Measurements from ENCODE around the gene PLEKHH2. TPM values are rescaled to one million over a fixed set of nuclear protein-coding genes. Genes with fewer than 3 reads are reported as not detected.
"Not testable (repeated sequence)": the region's sequence is repeated elsewhere in the genome, so short reads cannot be mapped to it uniquely, and the experiment has no call there.

Gene PLEKHH2
- polyA plus RNA-seq, 10 donors: 4.4 to 21.3 (median 6.8) TPM

- DNase-seq: no peak
Measured at GRCh38 chr2:43715300-43716098, 78.4 kb downstream of the PLEKHH2 start.

GRCh38 chr2:43717322-43717721 lies 80.3 kb downstream of the PLEKHH2 start:
- DNase-seq: no peak

GRCh38 chr2:43718530-43719124 lies 81.6 kb downstream of the PLEKHH2 start:
- no peak for DNase-seq

GRCh38 chr2:43724728-43725526 lies 87.9 kb downstream of the PLEKHH2 start:
- no peak for DNase-seq

GRCh38 chr2:43725711-43726246 lies 88.7 kb downstream of the PLEKHH2 start:
- no peak for DNase-seq

GRCh38 chr2:43726961-43727633 lies 90.0 kb downstream of the PLEKHH2 start:
- DNase-seq: not testable (repeated sequence)

GRCh38 chr2:43727634-43728014 lies 90.6 kb downstream of the PLEKHH2 start:
- no peak for DNase-seq

GRCh38 chr2:43729491-43730174 lies 92.6 kb downstream of the PLEKHH2 start:
- DNase-seq: no peak

GRCh38 chr2:43731211-43731610 lies 94.2 kb downstream of the PLEKHH2 start:
- DNase-seq: no peak

- DNase-seq: no peak
Measured at GRCh38 chr2:43736637-43737036, 99.6 kb downstream of the PLEKHH2 start.

GRCh38 chr2:43737097-43737854 lies 100.2 kb downstream of the PLEKHH2 start:
- DNase-seq: peak in 1 of 3 donors; percentile 77

- no peak for DNase-seq
Measured at GRCh38 chr2:43737855-43738254, 100.8 kb downstream of the PLEKHH2 start.

- no peak for DNase-seq
Measured at GRCh38 chr2:43738257-43738656, 101.2 kb downstream of the PLEKHH2 start.

- no peak for DNase-seq
Measured at GRCh38 chr2:43743706-43744105, 106.6 kb downstream of the PLEKHH2 start.

- peak; percentile 47 to 80 (median 65) for DNase-seq
Measured at GRCh38 chr2:43745457-43745856, 108.4 kb downstream of the PLEKHH2 start.

- DNase-seq: no peak
Measured at GRCh38 chr2:43748333-43748732, 111.3 kb downstream of the PLEKHH2 start.

- DNase-seq: no peak
Measured at GRCh38 chr2:43749583-43749982, 112.5 kb downstream of the PLEKHH2 start.

- DNase-seq: peak in 1 of 3 donors; percentile 17
Measured at GRCh38 chr2:43751476-43751990, 114.5 kb downstream of the PLEKHH2 start.

- no peak for DNase-seq
Measured at GRCh38 chr2:43752302-43752701, 115.2 kb downstream of the PLEKHH2 start.

- DNase-seq: no peak
Measured at GRCh38 chr2:43754180-43754579, 117.1 kb downstream of the PLEKHH2 start.
